Hepatic stellate cell (primary cell): ENCODE data around the gene NIN.

Source experiments
- DNase-seq: peaks from one replicate; pipeline ENCODE4 v3.0.0; 2011; ENCODE audit warnings: low spot score

Gene NIN

GRCh38 chr14:50839691-50840090 lies 8.7 kb upstream of the NIN start:
- DNase-seq, result no peak

DNA sequence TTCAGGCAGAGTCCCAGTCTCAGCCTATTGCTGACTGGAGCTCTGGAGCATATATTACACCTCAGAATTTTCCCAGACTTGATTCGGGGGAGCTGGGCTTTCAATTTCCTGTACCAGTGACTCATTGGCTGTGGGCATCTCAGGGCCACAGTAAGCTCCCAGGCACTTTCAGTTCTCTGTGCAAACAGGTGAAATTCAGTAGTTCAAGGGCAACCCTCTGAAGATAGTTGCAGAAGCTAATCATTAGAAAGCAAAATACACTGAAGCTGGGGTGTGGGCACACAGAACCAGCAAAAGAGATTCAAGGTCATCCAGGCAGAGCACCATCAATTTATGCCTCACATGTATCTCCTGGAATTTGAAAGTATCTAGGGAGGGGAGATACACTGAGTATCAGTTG lies 8.1 kb upstream of the NIN start:
- DNase-seq, result no peak

GRCh38 chr14:50837850-50838470 lies 7.0 kb upstream of the NIN start:
- DNase-seq, result no peak

DNA sequence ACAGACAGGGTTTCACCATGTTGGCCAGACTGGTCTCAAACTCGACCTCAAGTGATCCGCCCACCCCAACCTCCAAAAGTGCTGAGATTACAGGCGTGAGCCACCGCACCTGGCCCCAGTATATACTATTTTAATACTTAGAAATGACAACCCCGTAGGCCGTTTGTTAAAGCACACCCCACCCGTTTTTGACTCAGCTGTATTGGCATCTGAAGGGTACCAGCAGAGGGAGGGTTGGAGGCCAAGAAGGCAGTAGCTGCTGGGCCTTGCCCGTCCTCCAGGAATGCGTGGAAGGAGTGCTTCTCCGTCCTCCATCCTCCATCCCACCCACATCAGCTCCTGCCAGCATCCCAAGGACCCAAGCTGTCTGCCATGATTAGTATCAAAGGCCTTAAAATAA lies 6.3 kb upstream of the NIN start:
- no peak for DNase-seq

DNA sequence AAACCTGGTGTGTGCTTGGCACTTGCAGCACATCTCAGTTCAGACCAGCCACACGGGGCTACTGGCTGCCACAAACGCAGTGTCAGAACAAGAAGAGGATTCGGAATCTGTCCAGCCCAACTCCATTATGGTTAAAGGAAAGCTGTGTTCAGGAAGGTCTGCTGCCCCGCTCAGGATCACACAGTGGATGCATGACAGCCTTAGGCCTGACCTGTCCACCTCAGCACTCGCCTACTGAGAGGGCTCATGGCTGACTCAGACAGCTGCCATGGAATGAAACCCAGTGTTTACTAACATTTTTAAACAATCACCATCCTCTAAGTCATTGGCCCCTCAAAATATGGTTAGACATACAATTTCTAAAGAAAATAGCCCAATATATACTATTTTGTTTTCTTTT lies 5.6 kb upstream of the NIN start:
- DNase-seq, result no peak

GRCh38 chr14:50835280-50835679 lies 4.3 kb upstream of the NIN start:
- DNase-seq, result no peak

GRCh38 chr14:50834802-50835276 lies 3.9 kb upstream of the NIN start:
- no peak for DNase-seq

DNA sequence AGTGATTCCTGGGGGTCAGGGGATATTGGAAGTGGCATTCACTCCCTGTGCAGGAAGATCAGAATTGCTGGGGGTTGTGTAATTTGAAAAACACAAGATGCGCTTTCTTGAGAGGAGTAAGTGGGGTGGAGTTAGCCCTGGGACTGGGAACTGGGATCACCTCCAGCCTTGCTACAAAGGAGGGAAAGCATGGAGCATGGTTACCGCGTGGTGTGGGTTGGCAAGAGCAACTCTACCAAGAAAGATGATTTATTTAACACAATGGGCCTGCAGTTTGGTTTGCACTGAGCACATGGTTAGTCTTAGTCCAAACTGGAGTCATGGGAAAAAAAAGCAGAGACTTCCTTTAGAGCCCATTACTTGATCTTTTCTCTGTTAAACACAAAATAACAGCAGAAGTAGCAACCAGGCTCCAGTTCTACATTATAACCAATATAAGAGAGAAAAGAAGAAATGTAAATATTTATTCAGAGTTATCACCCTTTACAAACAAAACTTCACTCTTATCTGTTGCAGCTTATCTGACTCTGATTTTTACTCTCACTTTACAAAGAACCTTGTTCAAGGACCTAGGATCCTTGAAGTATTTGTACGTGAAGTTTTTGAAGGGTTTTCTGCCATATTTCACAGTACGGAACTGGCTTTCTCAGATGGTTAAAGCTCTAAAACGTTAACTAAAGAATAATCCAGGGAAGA lies 2.1 kb upstream of the NIN start:
- no peak for DNase-seq

GRCh38 chr14:50831726-50832168 lies 785 bp upstream of the NIN start:
- DNase-seq, result no peak

GRCh38 chr14:50830044-50830931 lies 674 bp downstream of the NIN start:
- peak; percentile 43 for DNase-seq

DNA sequence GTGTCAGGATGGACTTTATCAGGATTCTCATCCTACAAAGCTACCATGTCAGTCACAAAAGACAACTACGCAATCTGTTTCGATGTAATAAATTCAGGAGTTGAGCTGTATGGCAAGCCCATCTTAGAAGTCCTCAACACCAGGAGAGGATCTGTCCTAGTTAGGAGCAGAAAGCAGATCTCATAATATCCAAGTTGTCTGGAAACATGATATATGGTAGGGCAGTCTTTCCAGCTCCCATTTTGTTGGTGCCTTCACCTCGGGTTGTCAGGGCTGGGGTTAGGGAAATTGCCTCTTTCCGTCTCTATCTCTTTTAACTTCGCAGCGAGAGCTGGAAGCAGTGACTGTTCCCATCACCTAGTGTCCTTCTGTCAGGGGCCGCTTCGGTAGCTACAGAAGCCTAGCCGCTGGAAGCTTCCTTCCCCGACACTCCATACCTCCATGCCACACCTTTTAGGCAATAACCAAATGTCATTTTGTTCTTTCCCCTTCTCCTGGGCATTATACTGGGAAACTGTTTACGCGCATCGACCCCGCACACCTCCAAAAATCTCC lies 1.4 kb downstream of the NIN start:
- DNase-seq, result no peak

- no peak for DNase-seq
Observed at GRCh38 chr14:50828721-50829488, 2.1 kb downstream of the NIN start.

DNA sequence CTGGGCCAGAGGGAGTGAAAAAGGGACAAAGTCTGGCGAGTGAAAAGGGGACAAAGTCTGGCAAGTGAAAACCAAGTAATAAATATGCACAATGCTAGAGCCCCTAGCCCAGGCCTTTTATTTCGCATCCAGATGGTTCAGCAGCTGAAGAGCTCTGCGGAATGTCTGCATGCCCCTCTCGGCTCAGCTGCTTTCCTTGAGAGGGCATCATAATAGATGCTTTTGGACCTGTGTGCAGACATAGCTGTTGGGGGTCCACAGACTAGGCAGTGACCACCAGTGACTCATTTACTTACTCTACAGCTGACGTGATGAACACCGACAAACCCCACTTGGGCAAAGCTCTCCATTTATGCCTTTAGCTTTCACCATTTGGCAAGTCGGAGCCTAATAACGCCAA lies 4.3 kb downstream of the NIN start:
- no peak for DNase-seq

DNA sequence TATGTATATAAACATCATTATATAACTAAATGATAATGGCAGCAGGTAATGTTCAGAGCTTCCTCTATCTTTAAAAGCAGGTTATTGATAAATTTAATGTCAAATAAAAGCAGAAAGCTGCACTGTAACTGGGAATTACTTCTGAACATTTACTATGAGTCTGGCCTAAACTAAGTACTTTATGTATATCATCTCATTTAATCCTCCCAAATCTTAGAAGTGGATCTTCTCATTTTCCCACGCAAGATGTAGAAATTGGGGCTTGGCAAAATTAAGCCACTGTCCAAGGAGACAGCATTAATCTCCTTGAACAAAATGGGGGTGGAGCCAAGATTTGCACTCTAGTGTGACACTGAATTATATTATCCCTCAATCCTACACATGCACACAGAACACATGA lies 5.7 kb downstream of the NIN start:
- DNase-seq, result no peak

DNA sequence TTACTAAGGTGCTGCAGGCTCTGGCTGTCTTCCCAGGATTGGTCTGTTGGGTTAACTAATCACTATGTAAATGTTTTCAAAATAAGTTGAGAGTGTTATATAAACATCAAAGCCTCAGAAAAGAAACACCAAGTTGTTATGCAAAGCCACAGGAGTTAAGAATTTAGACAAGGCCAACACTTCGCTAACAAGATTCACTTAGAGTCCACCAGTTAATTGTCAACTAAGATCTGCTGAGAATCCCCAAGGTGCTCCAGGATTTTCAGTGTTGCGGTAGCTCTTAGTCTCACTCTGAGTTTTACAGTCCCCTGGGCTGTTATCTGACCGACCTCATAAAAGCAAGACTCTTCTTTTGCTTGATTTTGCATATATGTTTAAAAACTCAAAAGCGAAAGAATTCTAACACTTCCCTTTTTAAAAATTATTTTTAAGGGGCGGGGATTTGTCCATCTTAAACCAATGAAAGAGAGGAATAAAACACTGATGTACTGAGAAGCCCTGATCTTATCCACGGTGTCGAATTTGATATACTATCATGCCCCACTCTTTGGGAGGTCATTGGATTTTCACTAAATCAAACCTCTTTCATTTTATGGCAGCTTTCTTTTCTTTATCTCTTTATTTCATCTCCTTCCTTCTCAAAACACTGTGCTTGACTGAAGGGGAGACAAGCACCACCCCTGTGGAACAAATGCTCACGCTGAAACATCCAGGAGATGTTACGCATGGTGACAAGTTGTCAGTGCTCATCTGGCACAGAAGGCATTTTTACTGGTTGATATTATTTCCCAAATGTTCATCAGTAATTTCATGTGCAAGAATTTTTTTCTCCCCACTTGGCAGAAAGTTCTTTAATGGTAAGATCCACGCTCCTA lies 7.0 kb downstream of the NIN start:
- no peak for DNase-seq

GRCh38 chr14:50823051-50823761 lies 7.8 kb downstream of the NIN start:
- no peak for DNase-seq

GRCh38 chr14:50822501-50823042 lies 8.4 kb downstream of the NIN start:
- DNase-seq, result no peak

- no peak for DNase-seq
Observed at GRCh38 chr14:50821510-50822464, 9.2 kb downstream of the NIN start.
